ENCODE measurements around the gene NFATC1. TPM values are rescaled to one million over a fixed set of nuclear protein-coding genes. Genes with fewer than 3 reads are reported as not detected.

NFATC1 gene
- polyA plus RNA-seq, 2 of the 4 experiments (the other 2 are of a cell fraction), result 0.52 to 1.7 TPM

GRCh38 chr18:79400591-79401381 lies 5.1 kb downstream of the NFATC1 start:
- no peak for FAIRE-seq
- CTCF ChIA-PET, result no interaction called here
- POLR2A ChIA-PET, result no interaction called here
- DNase-seq (ENCODE audit: low read depth in 1 of 2, low spot score in 1 of 2), result no peak
- TF ChIP-seq PBX3 (IDR thresholded peaks at IDR 0.05) (no peak), MAZ (IDR thresholded peaks at IDR 0.05; ENCODE audit: borderline replicate concordance, low read depth, low read length) (no peak), HOXB13 (CRISPR knock-in tag; IDR thresholded peaks at IDR 0.05; ENCODE audit: low read depth) (no peak), FOSB (CRISPR knock-in tag; IDR thresholded peaks at IDR 0.05) (no peak)
- H3K4me3 ChIP-seq, result peak overlapping the region; percentile 78
- peak overlapping the region; percentile 90 for H3K4me2 ChIP-seq
- no peak; a peak in 1 of 6 replicates for ATAC-seq
- peak overlapping the region; percentile 81 to 98 for H3K27ac ChIP-seq
- 94% methylated on average over 17 of the region's 58 CpGs for WGBS (ENCODE audit: missing lambda C conversion rate)
- H3K9me3 ChIP-seq, result no peaks in the 10 kb centered on the region
- no peaks in the 10 kb centered on the region for H3K4me1 ChIP-seq

DNA sequence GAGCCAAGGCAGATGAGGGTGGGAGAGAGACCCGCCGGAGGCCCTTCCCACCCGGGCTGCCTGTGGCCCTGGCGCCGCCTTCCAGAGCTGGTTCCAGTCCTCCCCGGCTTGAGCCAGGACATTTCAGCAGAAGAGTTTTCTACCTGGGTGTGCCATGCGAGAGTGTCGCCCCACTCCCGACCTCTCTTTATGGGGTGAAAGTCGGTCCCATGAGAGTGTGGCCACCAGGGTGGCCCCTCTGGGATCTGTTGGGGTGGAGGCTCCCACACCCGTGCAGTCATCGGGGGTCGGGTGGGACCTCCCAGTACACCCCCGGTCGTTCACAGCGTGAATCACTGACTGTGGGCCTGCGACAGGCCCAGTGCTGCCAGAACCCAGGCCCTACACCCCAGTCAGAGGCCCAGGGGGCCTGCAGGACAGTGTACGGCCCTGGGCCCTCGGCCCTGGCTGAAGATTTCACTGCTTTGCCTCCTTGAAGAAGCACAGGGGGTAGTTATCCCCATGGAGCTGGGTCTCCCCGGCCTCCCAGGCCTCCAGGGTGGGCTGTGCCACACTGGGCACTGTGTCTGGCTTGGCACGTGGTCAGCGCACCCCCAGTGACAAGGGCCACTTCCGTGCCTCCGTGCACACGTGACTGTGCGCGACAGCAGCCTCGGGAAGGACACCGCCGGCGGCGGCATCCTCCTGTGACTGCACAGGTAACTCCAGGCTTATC lies 5.9 kb downstream of the NFATC1 start:
- WGBS (ENCODE audit: missing lambda C conversion rate), result 100% methylated on average over 1 of the region's 32 CpGs
- no peak overlapping the region for H3K27ac ChIP-seq
- POLR2A ChIA-PET, result no interaction called here
- ATAC-seq (no peak; a peak in 1 of 6 replicates), FAIRE-seq (no peak), DNase-seq (ENCODE audit: low read depth in 1 of 2, low spot score in 1 of 2) (no peak)
- no peaks in the 10 kb centered on the region for H3K9me3 ChIP-seq
- TF ChIP-seq, protein P1, sequence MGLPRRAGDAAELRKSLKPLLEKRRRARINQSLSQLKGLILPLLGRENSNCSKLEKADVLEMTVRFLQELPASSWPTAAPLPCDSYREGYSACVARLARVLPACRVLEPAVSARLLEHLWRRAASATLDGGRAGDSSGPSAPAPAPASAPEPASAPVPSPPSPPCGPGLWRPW (IDR thresholded peaks at IDR 0.05), result no peak
- no peak for TF ChIP-seq JUNB (IDR thresholded peaks at IDR 0.05)
- CTCF ChIA-PET, result interaction anchor here (1.3 kb wide), 1 partner anchor 21 kb away, joined by 6 read pairs; no protein-coding TSS in a partner anchor
- H3K4me1 ChIP-seq, result no peaks in the 10 kb centered on the region
- H3K4me3 ChIP-seq, result no peak overlapping the region
- no peak overlapping the region for H3K4me2 ChIP-seq

DNA sequence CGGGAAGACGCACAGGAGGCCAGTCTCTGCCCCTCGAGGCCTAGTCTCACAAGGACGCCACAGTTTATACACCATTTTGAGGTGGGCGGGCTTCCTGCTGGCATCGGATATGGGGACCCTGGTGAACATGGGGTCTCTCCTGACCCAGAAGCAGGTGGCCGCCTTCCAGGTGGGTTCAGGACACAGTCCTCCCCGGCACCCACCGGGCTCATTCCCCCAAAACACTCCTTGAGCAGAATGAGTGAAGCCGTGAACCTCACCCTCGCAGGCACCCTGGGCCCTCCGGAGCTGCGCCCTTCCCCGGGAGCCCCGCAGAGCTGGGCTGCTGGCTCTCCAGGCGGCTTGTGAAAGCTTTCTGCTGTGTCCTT lies 6.5 kb downstream of the NFATC1 start:
- Histone ChIP-seq H3K4me1 (no peaks in the 10 kb centered on the region), H3K9me3 (no peaks in the 10 kb centered on the region), H3K27ac (no peak overlapping the region), H3K4me2 (no peak overlapping the region), H3K4me3 (no peak overlapping the region)
- FAIRE-seq (no peak), ATAC-seq (no peak), DNase-seq (ENCODE audit: low read depth in 1 of 2, low spot score in 1 of 2) (no peak)
- CTCF ChIA-PET, result interaction anchor here (1.3 kb wide), 1 partner anchor 22 kb away, joined by 6 read pairs; no protein-coding TSS in a partner anchor
- WGBS (ENCODE audit: missing lambda C conversion rate), result 97% methylated on average over 6 of the region's 16 CpGs
- TF ChIP-seq FOXS1 (CRISPR knock-in tag; IDR thresholded peaks at IDR 0.05) (no peak), HOXB13 (CRISPR knock-in tag; IDR thresholded peaks at IDR 0.05; ENCODE audit: low read depth) (no peak), ZSCAN20 (CRISPR knock-in tag; IDR thresholded peaks at IDR 0.05) (no peak), NFE2L2 (conservative IDR thresholded peaks at IDR 0.05; ENCODE audit: low read length) (no peak), HEYL (CRISPR knock-in tag; IDR thresholded peaks at IDR 0.05) (no peak), RCOR1 (IDR thresholded peaks at IDR 0.05; ENCODE audit: low read depth, low read length) (no peak), ATOH8 (CRISPR knock-in tag; IDR thresholded peaks at IDR 0.05; ENCODE audit: low read depth) (no peak), EHMT2 (IDR thresholded peaks at IDR 0.05; ENCODE audit: low read depth) (no peak), MAX (IDR thresholded peaks at IDR 0.05) (no peak), ZFP36 (IDR thresholded peaks at IDR 0.05; ENCODE audit: borderline replicate concordance, partially characterized antibody) (no peak), HDAC2 (IDR thresholded peaks at IDR 0.05) (no peak)
- POLR2A ChIA-PET, result no interaction called here
